ENCODE measurements around the gene GPR22.

Gene GPR22

DNA sequence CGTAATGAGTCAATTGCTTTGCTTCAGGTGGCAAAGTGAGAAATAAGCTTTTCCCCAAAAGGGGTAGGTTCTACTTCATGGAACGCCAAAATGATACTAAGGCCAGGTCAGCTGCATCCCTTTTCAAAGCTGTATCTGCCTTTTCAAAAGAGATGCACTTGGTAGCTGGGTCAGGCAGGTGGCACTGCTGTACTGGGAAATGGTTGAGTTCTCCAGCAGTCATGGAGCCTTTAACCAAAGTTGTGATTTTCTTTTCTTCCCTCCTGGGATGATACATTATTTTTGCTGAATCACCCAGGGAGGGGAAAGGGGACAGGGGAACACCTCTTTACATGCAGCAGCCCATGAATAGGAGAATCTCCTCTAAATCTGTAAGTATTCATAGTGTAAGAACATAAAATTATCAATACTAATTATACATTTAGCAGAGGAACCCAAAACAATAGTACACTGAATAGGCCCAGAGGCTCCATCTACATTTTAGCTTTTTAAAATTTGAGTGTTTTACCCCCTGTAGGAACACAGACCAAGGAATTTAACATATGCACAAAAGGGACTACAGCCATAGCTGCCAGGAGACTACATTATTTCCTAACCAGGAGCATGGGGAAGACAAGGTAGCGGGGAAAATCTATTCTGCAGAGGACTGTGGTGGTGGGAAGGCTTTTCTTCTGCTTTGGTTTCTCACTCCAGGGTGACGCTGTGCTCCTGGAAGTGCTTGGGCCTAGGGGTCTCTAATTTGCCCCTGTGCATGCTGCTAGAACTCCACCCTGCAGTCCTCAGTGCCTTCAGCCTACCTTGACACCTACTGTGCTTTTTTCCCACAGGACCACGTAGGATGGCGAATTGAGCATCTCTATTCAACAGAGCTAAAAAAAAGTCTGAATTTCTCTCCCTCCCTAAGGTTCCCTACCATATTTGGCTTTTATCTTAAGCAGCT, 6.4 kb upstream of the GPR22 start:
- peak; percentile 95 for FAIRE-seq
- no peak for TF ChIP-seq POLR2A (IDR thresholded peaks at IDR 0.05; ENCODE audit: low read depth, low read length)
- DNase-seq (ENCODE audit: insufficient read length, low spot score), result peak; percentile 17

- no peak for DNase-seq (ENCODE audit: insufficient read length, low spot score)
- peak; percentile 30 for FAIRE-seq
Observed at GRCh38 chr7:107464666-107465226, 5.1 kb upstream of the GPR22 start.

GRCh38 chr7:107467972-107468371, 1.9 kb upstream of the GPR22 start:
- TF ChIP-seq POLR2A (IDR thresholded peaks at IDR 0.05; ENCODE audit: low read depth, low read length), result no peak
- DNase-seq (ENCODE audit: insufficient read length, low spot score) (no peak), FAIRE-seq (no peak)

More at GRCh38 chr7:107464666-107465226, 5.1 kb upstream of the GPR22 start:
- TF ChIP-seq POLR2A (IDR thresholded peaks at IDR 0.05; ENCODE audit: low read depth, low read length), result no peak

DNA sequence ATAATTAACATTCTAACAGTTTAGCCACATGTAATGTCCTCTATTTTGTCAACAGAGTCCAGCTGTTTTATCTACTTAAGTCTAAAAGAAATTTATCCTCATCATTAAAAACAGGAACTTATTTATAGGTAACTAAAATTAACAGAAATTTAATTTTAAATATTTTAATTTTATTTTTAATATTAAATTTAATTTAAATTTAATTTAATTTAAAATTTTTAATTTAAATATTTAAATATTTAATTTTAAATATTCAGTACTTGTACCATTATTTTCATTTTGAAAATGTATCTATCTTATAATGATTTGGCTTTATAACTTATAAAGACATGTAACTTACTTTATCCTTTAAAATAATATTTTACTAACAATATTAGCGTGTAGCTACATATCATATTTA, 1.0 kb upstream of the GPR22 start:
- FAIRE-seq (no peak), DNase-seq (ENCODE audit: insufficient read length, low spot score) (no peak)
- TF ChIP-seq POLR2A (IDR thresholded peaks at IDR 0.05; ENCODE audit: low read depth, low read length), result no peak

- no peak for FAIRE-seq
- DNase-seq (ENCODE audit: insufficient read length, low spot score), result no peak
- no peak for TF ChIP-seq POLR2A (IDR thresholded peaks at IDR 0.05; ENCODE audit: low read depth, low read length)
Observed at GRCh38 chr7:107471292-107472070, 1.6 kb downstream of the GPR22 start.

GRCh38 chr7:107472116-107472515, 2.3 kb downstream of the GPR22 start:
- FAIRE-seq, result no peak
- DNase-seq (ENCODE audit: insufficient read length, low spot score), result no peak
- no peak for TF ChIP-seq POLR2A (IDR thresholded peaks at IDR 0.05; ENCODE audit: low read depth, low read length)

DNA sequence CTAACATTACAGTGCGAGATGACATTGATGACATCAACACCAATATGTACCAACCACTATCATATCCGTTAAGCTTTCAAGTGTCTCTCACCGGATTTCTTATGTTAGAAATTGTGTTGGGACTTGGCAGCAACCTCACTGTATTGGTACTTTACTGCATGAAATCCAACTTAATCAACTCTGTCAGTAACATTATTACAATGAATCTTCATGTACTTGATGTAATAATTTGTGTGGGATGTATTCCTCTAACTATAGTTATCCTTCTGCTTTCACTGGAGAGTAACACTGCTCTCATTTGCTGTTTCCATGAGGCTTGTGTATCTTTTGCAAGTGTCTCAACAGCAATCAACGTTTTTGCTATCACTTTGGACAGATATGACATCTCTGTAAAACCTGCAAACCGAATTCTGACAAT, 4.3 kb downstream of the GPR22 start:
- no peak for DNase-seq (ENCODE audit: insufficient read length, low spot score)
- no peak for TF ChIP-seq POLR2A (IDR thresholded peaks at IDR 0.05; ENCODE audit: low read depth, low read length)
- peak; percentile 71 for FAIRE-seq

DNA sequence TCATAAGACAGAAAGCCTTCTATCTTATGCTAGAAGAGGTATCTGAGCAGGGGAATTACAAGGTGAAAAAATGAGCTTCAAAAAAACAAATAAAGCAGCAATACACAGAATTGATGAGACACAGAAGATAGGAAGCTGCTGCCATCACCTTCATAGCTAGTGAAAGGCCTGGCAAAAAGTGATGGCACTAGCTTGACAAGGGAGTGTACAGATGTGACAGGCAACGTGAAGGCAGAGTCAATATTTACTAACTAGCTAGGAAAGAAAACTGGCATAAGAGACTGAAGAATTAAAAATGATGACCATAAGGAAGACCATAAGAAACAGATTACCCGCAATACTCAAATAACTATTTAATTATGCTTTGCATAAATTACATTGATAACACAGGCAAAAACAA, 9.4 kb downstream of the GPR22 start:
- no peak for TF ChIP-seq POLR2A (IDR thresholded peaks at IDR 0.05; ENCODE audit: low read depth, low read length)
- FAIRE-seq (no peak), DNase-seq (ENCODE audit: insufficient read length, low spot score) (no peak)

DNA sequence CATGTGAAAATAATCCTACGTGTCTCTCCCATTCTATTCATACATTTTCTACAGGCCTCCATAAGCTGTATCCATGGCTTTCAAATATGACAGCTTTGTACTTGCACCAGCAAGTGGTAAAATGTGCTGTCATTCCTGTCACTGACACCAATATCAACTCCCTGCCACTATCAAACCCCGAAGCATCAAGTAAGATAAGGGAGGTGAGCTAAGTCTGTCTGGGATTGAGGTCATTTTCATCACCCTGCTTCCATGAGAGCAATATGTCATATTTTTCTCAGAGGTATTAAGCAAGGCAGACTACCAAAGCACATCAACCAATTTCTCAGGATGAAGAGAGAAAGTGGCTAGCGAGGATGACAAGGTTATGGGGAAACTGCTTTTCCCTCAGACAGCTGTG, 11.1 kb downstream of the GPR22 start:
- FAIRE-seq (no peak), DNase-seq (ENCODE audit: insufficient read length, low spot score) (no peak)
- TF ChIP-seq POLR2A (IDR thresholded peaks at IDR 0.05; ENCODE audit: low read depth, low read length), result no peak

- DNase-seq (ENCODE audit: insufficient read length, low spot score), result no peak
- TF ChIP-seq POLR2A (IDR thresholded peaks at IDR 0.05; ENCODE audit: low read depth, low read length), result no peak
- no peak for FAIRE-seq
Observed at GRCh38 chr7:107482571-107482970, 12.7 kb downstream of the GPR22 start.

- no peak for FAIRE-seq
- TF ChIP-seq POLR2A (IDR thresholded peaks at IDR 0.05; ENCODE audit: low read depth, low read length), result no peak
- no peak for DNase-seq (ENCODE audit: insufficient read length, low spot score)
Observed at GRCh38 chr7:107486041-107486440, 16.2 kb downstream of the GPR22 start.

DNA sequence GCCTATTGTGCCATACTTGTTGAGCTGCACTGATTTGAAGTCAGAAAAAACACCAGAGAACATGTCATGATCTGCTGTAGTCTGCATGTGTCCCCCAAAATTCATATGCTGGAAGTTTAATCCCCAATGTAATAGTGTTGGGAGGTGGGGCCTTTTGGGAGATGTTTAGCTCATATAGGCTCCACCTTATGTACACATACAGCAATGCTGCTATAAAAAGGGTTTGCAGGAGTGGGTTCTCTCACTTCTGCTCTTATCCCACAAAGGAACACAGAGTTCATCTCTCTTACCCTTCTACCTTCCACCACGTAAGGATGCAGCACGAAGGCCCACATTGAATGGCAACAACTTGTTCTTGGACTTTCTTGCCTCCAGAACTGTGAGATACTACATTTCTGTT, 23.0 kb downstream of the GPR22 start:
- TF ChIP-seq POLR2A (IDR thresholded peaks at IDR 0.05; ENCODE audit: low read depth, low read length), result no peak
- FAIRE-seq, result no peak
- DNase-seq (ENCODE audit: insufficient read length, low spot score), result no peak

GRCh38 chr7:107494315-107494751, 24.5 kb downstream of the GPR22 start:
- DNase-seq (ENCODE audit: insufficient read length, low spot score), result no peak
- no peak for TF ChIP-seq POLR2A (IDR thresholded peaks at IDR 0.05; ENCODE audit: low read depth, low read length)
- FAIRE-seq, result peak; percentile 67

GRCh38 chr7:107494884-107495283, 25.0 kb downstream of the GPR22 start:
- TF ChIP-seq POLR2A (IDR thresholded peaks at IDR 0.05; ENCODE audit: low read depth, low read length), result no peak
- DNase-seq (ENCODE audit: insufficient read length, low spot score), result no peak
- FAIRE-seq, result no peak

Data from H54 (cell line).